Measurements from ENCODE around the gene CD200R1L. TPM values are rescaled to one million over a fixed set of nuclear protein-coding genes. Genes with fewer than 3 reads are reported as not detected.
"Not testable (repeated sequence)": the region's sequence is repeated elsewhere in the genome, so short reads cannot be mapped to it uniquely, and the experiment has no call there.

CD200R1L gene
- 0.06 and 0.47 TPM in 2 replicates for total RNA-seq (2014; rRNA removed; shearing (Covaris generic))

- DNase-seq (ENCODE audit: low spot score): no peak
Observed at GRCh38 chr3:112846764-112847163, at the start of gene CD200R1L. Gene CD200R1L, minus strand, starts transcription at chr3:112846864. Its CDS starts 17,497 bp downstream, at chr3:112829367.

GRCh38 chr3:112894258-112894657 lies 47.6 kb upstream of the CD200R1L start:
- DNase-seq (ENCODE audit: low spot score): peak; percentile 67

- no peak for DNase-seq (ENCODE audit: low spot score)
Observed at GRCh38 chr3:112889357-112889756, 42.7 kb upstream of the CD200R1L start.

- DNase-seq (ENCODE audit: low spot score): no peak
Observed at GRCh38 chr3:112888381-112889085, 41.9 kb upstream of the CD200R1L start.

- DNase-seq (ENCODE audit: low spot score): no peak
Observed at GRCh38 chr3:112884678-112885290, 38.1 kb upstream of the CD200R1L start.

GRCh38 chr3:112881891-112882290 lies 35.2 kb upstream of the CD200R1L start:
- DNase-seq (ENCODE audit: low spot score): no peak

- DNase-seq (ENCODE audit: low spot score): no peak
Observed at GRCh38 chr3:112875561-112875960, 28.9 kb upstream of the CD200R1L start.

- DNase-seq (ENCODE audit: low spot score): no peak
Observed at GRCh38 chr3:112874725-112875124, 28.1 kb upstream of the CD200R1L start.

GRCh38 chr3:112873632-112874031 lies 27.0 kb upstream of the CD200R1L start:
- no peak for DNase-seq (ENCODE audit: low spot score)

GRCh38 chr3:112871735-112872134 lies 25.1 kb upstream of the CD200R1L start:
- no peak for DNase-seq (ENCODE audit: low spot score)

- no peak for DNase-seq (ENCODE audit: low spot score)
Observed at GRCh38 chr3:112865757-112866156, 19.1 kb upstream of the CD200R1L start.

- no peak for DNase-seq (ENCODE audit: low spot score)
Observed at GRCh38 chr3:112860898-112861297, 14.2 kb upstream of the CD200R1L start.

GRCh38 chr3:112858410-112859069 lies 11.9 kb upstream of the CD200R1L start:
- DNase-seq (ENCODE audit: low spot score): no peak

GRCh38 chr3:112857526-112857925 lies 10.9 kb upstream of the CD200R1L start:
- no peak for DNase-seq (ENCODE audit: low spot score)

GRCh38 chr3:112856537-112856936 lies 9.9 kb upstream of the CD200R1L start:
- DNase-seq (ENCODE audit: low spot score): no peak

GRCh38 chr3:112855883-112856282 lies 9.2 kb upstream of the CD200R1L start:
- no peak for DNase-seq (ENCODE audit: low spot score)

GRCh38 chr3:112855074-112855473 lies 8.4 kb upstream of the CD200R1L start:
- not testable (repeated sequence) for DNase-seq (ENCODE audit: low spot score)

GRCh38 chr3:112848196-112848595 lies 1.5 kb upstream of the CD200R1L start:
- DNase-seq (ENCODE audit: low spot score): no peak

- DNase-seq (ENCODE audit: low spot score): no peak
Observed at GRCh38 chr3:112847692-112848091, 1.0 kb upstream of the CD200R1L start.

GRCh38 chr3:112845772-112846171 lies 892 bp downstream of the CD200R1L start:
- DNase-seq (ENCODE audit: low spot score): no peak

GRCh38 chr3:112829046-112829445 lies 17.6 kb downstream of the CD200R1L start:
- no peak for DNase-seq (ENCODE audit: low spot score)

GRCh38 chr3:112822064-112823055 lies 24.3 kb downstream of the CD200R1L start:
- DNase-seq (ENCODE audit: low spot score): no peak

All from H4 (cell line).